Mucosa of descending colon (tissue), 3 donors: ENCODE measurements around the gene TXNRD2. TPM values are rescaled to one million over a fixed set of nuclear protein-coding genes. Genes with fewer than 3 reads are reported as not detected.

Experiments
- ATAC-seq: fragments of 200-7000 bp; cut with Tn5 transposase; one replicate; pipeline ENCODE4 v1.9.1; 2020; ENCODE audit warnings: mild to moderate bottlenecking, moderate library complexity
- DNase-seq, 3 donors: peaks; one replicate each; pipeline ENCODE4 v3.0.0-alpha.2; 2020
- H3K36me3 ChIP-seq: fragments of 200-600 bp; one replicate; pipeline ENCODE4 v1.8.0; 2021; ENCODE audit warnings: low read depth, mild to moderate bottlenecking
- H3K4me1 ChIP-seq: fragments of 200-600 bp; one replicate; pipeline ENCODE4 v1.8.0; 2021; ENCODE audit warnings: low read depth, mild to moderate bottlenecking
- H3K4me3 ChIP-seq: fragments of 200-600 bp; one replicate; pipeline ENCODE4 v1.8.0; 2021; ENCODE audit warnings: mild to moderate bottlenecking
- H3K9me3 ChIP-seq: fragments of 200-600 bp; one replicate; pipeline ENCODE4 v1.8.0; 2021; ENCODE audit warnings: mild to moderate bottlenecking
- CTCF ChIP-seq: fragments of 200-600 bp; IDR thresholded peaks from one replicate; pipeline ENCODE4 v1.8.0; 2022; ENCODE audit warnings: antibody characterized with exemption, mild to moderate bottlenecking
- intact Hi-C, 2 donors: fragments of 100-400 bp; cut with DNase I in 1 of 2; cut with micrococcal nuclease in 1 of 2; formaldehyde crosslinking; loops; one replicate each; pipeline versions ENCODE4 v1.11.0 to v1.11.1; 2022; cut with DNase I, micrococcal nuclease
- microRNA-seq: library from miRNA; unstranded; fragments of <30 nt; microRNA quantifications from one replicate; pipeline ENCODE4, GENCODE V29; 2019
- total RNA-seq, 3 donors: library from RNA; stranded (reverse); fragmentation: NEBNext Ultra II Directional in 2 of 3; extraction: Animal tissue kit (Norgen Biotek cat#: 25700) in 2 of 3; gene quantifications; one replicate each; pipeline versions ENCODE4 v1.2.1 to v1.2.4, GENCODE V29; 2021 to 2023
- donor health status: DM: no; HTN: no; CAD: no; lungs with moderate emphysema.
- donor health status: DM: no; HTN: no; CAD: no.
- donor health status: DM: no; HTN: yes; CAD: no.

Gene TXNRD2
- total RNA-seq, 3 donors from 2014 or later: 20.9 to 23.6 (median 22.6) TPM

GRCh38 chr22:19825904-19826618 lies 115.6 kb downstream of the TXNRD2 start:
- no peak for TF ChIP-seq CTCF
- H3K4me1 ChIP-seq: no peaks in the 10 kb centered on the region
- DNase-seq: no peak
- H3K36me3 ChIP-seq: no peaks in the 10 kb centered on the region
- no peak for ATAC-seq
- H3K4me3 ChIP-seq: no peak overlapping the region
- intact Hi-C loops: no loop called here
- no peaks in the 10 kb centered on the region for H3K9me3 ChIP-seq

Small RNA genes lying within 50 kb of the gene (microRNA-seq; reads per million reads assigned to microRNA genes)
- not detected for gene MIR4761

Other genes with a start within 250 kb of the TXNRD2 start
- gene SEPTIN5, start 227.3 kb downstream of the TXNRD2 start, total RNA-seq: 10 to 100 TPM in 1 of 3 donors, 1 to 10 TPM in 2; 1.2 to 17.8 (median 2.7) TPM
- gene GP1BB, start 218.3 kb downstream of the TXNRD2 start, total RNA-seq: 1 to 10 TPM in 1 of 3 donors, under 1 TPM in 2; 0.34 to 1.5 (median 0.41) TPM
- gene TBX1, start 181.0 kb downstream of the TXNRD2 start, total RNA-seq: 1 to 10 TPM in 2 of 3 donors, under 1 TPM in 1; 0.90 to 4.1 (median 2.9) TPM
- gene GNB1L, start 86.9 kb downstream of the TXNRD2 start, total RNA-seq: 1 to 10 TPM; 2.7 to 4.7 (median 3.4) TPM
- gene RTL10, start 86.9 kb downstream of the TXNRD2 start, total RNA-seq: 10 to 100 TPM; 10.1 to 12.2 (median 11.9) TPM
- 10 to 100 TPM; 61.2 to 88.7 (median 70.7) TPM for gene COMT, start within 50 bp of the TXNRD2 start, total RNA-seq
- gene ARVCF, start 75.0 kb upstream of the TXNRD2 start, total RNA-seq: 10 to 100 TPM; 11.2 to 15.3 (median 15.1) TPM
- gene TANGO2, start 79.3 kb upstream of the TXNRD2 start, total RNA-seq: 10 to 100 TPM; 17.5 to 29.7 (median 27.6) TPM
- 10 to 100 TPM; 39.0 to 48.8 (median 48.4) TPM for gene DGCR8, start 138.4 kb upstream of the TXNRD2 start, total RNA-seq
- 100 to 1,000 TPM in 1 of 3 donors, 10 to 100 TPM in 2; 58.4 to 102 (median 66.0) TPM for gene RANBP1, start 174.3 kb upstream of the TXNRD2 start, total RNA-seq
- gene TRMT2A, start 175.4 kb upstream of the TXNRD2 start, total RNA-seq: 10 to 100 TPM; 34.4 to 50.0 (median 37.6) TPM
- 10 to 100 TPM; 27.7 to 53.0 (median 42.2) TPM for gene ZDHHC8, start 190.0 kb upstream of the TXNRD2 start, total RNA-seq
- under 1 TPM; 0.41 to 0.98 (median 0.65) TPM for gene CCDC188, start 209.2 kb upstream of the TXNRD2 start, total RNA-seq